NCI-H1048 (cell line): ENCODE results near the gene ABCB10.
"Not testable (repeated sequence)": the region's sequence is repeated elsewhere in the genome, so short reads cannot be mapped to it uniquely, and the experiment has no call there.

Experiments
- DNase-seq: peaks from one replicate; lab custom pipeline; 2025; lab: John Stamatoyannopoulos, UW

The ABCB10 gene

DNA sequence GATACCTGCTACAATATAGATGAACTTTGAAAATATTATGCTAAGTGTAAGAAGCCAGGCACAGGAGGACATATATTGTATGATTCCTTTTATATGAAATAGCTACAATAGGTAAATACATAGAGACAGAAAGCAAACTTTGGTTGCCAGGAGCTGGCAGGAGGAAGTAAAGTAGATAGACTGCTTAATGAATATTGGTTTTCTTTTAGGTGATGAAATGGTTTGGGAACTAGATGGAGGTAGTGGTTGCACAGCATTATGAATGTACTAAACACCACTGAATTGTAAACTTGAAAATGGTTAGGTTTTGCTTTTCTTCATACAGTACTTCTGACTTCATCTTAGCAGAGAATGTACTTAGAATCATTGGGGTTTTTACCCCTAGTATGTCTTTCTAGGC is 21.5 kb downstream of the ABCB10 start:
- DNase-seq, result no peak

DNA sequence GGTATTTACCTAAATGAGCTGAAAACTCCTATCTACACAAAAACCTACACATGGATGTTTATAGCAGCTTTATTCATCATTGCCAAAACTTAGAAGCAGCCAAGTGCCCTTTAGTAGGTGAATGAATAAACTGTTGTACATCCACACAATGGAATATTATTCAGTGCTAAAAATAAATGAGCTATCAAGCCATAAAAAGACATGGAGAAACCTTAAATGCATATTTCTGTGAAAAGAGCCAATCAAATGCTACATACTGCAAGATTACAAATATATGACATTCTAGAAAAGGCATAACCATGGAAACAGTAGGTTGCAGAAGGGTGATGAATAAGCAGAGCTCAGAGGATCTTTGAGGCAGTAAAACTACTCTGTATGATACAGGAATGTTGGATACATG is 23.3 kb downstream of the ABCB10 start:
- DNase-seq, result no peak

DNA sequence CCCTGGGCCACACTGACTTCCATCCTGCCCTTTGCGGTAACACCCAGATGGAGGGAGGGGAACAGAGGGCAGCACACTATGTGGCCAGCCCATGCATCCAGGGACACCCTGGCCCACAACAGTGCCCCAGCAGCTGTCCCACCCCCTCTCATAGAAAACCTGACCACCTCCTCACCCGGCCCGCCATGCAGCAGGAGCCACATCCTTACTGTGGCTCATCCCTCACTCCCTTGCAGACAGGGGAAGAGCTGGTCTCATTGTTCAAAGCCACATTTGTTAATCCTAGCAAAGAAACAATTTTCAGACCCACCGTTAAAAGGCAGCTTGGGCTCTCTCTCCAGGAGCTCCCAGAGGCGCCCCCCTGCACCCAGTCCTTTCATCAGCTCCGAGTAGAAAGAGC is 27.2 kb downstream of the ABCB10 start:
- no peak for DNase-seq

DNA sequence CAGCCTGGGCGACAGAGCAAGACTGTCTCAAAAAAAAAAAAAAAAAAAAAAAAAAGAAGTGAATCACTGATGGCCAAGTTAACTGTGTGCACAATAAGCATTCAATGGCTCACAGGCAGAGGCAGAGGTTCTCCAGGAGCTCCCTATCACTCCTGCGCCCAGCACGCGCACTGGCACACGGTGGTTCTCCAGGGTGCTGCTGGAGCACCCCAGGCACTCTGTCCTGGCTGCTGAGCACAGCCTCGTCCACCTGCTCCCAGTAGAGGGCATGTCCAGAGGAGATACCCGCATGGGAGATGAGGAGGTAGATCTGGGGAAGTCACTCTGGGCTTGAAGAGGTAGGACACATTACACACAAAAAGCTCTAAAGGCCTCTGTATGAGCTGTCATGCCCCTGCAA is 28.9 kb downstream of the ABCB10 start:
- DNase-seq, result no peak

DNA sequence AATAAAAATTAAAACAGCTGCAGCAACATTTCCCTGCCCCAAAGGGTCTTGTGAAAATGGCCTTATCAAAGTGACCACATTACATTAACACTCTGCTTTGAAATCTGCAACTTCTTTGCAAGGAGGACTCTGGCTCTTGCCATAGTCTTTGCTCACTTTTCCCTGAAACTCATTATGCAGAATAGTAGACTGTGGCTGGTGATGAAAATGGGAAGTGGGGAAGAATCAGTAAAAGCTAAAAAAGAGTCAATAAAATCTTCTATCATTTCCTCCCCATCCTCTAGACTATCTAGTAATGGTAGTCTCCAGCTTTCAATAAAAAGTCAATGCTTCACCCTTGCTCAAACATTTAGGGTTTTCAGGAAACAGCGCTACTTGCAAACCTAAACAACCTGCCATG is 31.8 kb downstream of the ABCB10 start:
- DNase-seq, result no peak

DNA sequence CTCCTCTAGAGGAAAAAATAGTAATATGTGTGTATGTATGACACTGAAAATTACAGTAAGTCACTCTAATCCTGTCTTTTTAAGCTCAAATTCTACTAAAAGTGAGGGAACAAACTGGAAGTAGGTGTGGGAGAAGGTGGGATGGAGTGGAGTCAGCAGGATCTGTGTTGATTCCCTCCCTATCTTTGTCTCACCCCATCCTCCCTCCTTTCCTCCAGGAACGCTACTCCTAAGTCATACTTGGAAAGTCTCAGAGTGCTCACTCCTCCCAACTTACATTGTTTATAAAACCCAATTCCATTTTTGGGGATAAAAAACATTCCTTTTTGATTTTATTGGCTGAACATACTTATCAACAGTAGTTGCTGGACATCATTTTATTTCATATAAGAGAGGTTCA is 35.5 kb downstream of the ABCB10 start:
- no peak for DNase-seq

DNA sequence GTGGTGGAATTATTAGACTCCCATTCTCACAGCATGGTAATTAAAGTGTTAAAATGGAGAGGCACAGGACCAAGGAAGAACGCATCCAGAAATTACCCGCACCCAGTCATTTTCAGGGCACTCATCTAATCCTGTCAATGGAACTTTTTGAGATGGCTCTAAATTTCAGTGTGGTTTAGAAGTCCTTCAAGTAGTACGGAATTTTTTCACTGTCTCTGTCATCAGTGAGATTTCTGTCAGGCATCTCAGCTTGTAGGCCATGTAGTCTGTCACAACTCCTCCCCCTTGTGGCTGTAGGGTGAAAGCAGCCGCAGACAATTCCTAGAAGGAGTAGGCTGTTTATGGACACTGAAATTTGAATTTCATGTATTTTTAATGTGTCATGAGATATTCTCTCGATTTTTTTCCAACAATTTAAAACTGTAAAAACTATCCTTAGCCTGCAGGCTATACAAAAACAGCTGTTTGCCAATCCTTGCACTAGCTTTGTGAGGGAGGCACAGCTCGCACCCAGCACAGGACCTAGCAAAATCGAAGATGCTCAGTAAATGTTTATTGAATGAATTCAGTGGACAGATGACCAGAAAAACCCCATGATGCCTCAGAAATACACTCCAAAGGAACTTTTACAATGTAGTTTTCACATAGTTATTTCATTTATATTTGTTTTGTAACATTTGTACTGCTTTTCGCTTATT is 43.8 kb downstream of the ABCB10 start:
- DNase-seq, result peak; percentile 59

DNA sequence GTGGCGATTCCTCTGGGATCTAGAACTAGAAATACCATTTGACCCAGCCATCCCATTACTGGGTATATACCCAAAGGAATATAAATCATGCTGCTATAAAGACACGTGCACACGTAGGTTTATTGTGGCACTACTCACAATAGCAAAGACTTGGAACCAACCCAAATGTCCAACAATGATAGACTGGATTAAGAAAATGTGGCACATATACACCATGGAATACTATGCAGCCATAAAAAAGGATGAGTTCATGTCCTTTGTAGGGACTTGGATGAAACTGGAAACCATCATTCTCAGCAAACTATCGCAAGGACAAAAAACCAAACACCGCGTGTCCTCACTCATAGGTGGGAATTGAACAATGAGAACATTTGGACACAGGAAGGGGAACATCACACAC is 46.9 kb downstream of the ABCB10 start:
- not testable (repeated sequence) for DNase-seq

DNA sequence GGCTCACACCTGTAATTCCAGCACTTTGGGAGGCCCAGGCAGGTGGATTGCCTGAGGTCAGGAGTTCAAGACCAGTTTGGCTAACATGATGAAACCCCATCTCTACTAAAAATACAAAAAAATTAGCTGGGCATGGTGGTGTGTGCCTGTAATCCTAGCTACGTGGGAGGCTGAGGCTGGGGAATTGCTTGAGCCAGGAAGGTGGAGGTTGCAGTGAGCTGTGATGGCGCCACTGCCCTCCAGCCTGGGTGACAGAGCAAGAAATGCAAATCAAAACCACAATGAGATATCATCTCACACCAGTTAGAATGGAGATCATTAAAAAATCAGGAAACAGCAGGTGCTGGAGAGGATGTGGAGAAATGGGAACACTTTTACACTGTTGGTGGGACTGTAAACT is 47.3 kb downstream of the ABCB10 start:
- not testable (repeated sequence) for DNase-seq

DNA sequence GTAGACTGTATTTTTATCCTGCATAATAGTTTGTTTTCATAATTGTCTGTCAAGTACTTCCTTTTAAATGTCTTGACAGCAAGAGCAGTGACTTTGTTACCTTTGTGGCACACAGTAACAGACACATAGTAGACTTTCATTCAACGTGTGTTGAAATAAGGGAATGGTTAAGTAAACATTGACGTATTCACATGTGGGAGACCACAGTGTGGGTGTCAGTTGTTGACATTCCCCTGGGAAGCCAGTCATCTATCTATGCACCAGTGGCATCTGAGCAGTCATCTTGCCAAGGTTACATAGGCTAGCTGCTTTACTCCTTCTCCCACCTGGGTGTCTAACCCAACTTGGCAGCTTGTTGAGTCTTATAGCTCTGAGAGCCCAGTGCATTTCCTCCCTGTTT is 48.9 kb downstream of the ABCB10 start:
- no peak for DNase-seq

DNA sequence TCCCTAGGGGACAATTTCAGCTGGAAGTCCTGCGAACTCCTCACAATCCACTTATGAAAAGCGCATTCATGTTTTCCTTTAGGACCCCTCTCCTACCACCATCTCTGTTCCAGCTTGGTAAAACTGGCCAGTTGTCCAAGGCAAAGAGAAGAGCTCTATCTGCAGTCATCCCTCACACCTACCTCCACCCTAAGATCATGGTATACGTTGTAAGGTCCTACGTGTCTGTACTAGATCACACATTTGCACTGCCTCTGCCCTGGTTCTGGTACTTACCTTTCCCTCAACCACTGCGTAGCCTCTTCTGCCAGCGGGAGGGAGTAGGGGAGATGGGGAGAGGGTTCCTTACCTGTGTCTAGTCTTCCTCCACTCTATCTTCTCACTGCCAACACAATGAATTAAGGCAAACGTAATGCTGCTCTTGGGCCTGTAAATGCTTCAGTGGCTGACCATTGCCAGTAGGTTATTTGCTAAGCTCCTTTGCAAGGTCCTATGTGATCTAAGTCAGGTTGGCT is 49.6 kb downstream of the ABCB10 start:
- no peak for DNase-seq

DNA sequence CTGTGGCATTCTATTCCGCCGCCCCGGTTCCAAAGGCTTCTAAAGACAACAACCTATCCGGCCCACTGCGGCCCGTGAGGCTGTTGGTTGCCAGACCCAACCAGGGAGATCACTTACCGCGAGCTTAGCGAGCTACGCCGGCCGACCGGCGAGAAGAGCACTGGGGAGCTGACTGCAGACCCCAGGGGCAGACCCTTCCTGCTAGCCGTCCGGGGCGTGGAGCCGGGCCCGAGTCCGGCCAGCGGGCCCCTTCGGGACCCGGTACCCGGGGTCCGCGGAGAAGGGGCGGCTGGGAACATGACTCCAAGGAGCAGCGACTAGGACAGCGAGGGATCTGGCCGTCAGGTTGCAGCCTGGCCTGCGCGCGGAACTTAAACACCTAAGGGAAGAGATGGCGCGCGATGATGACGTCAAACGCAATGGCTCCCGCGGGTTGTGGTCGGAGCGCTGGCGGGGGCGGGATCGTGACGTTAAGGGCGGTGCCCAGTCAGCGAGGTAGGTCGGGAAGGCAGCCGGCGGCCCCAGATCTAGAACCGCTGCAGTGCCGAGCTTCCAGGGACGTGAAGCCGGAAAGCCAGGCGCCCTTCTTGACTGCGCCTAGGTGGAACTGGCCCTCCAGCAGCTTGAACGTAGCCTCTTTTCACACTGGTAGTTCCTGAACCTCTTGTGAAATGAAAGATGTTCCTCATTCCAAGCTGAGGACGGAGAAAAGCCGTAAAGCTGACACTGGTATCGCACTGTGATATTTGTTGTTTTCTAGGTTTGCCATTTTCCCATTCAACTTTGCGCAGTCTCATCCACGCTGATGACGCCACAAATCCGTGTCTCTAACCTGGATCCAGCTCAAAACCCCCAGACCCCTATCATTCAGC is 50.3 kb downstream of the ABCB10 start, which contains the start of gene NUP133:
TSS of gene NUP133 (minus strand) at position 391 of the 872 bp plus-strand sequence. CDS start at position 299, 92 bp downstream.
- peak; percentile 100 for DNase-seq

DNA sequence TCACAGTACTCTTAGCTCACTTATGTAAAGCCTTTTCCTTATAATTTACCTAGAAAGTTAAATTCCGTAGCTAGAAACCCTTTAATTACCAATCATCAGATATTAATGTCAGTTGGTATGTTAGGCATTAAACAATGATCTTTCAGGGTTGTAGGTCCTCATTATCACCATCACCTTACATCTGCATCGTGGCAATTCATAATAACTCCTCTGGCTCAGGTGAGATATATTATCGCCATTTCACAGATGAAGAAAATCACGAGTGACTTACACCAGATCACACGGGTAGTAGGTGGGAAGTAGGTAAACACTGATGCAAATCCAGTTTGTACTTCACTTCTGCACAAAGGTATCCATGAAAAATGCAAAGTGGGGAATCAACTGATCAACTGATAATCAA is 51.0 kb downstream of the ABCB10 start:
- DNase-seq, result no peak

DNA sequence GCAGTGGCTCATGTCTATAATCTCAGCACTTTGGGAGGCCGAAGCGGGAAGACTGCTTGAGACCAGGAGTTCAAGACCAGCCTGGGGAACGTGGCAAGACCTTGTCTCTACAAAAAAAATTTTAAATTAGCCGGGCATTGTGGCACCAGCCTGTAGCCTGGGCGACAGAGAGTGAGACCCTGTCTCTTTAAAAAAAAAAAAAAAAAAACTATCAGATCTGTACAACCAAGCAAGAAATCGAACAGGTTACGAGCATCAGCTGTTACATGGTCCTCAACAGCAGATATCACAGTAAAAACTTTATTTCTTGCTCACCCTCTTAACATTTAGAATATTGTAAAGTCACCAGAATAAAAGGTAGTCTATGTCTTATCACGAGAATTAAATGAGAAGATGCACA is 51.9 kb downstream of the ABCB10 start:
- no peak for DNase-seq

DNA sequence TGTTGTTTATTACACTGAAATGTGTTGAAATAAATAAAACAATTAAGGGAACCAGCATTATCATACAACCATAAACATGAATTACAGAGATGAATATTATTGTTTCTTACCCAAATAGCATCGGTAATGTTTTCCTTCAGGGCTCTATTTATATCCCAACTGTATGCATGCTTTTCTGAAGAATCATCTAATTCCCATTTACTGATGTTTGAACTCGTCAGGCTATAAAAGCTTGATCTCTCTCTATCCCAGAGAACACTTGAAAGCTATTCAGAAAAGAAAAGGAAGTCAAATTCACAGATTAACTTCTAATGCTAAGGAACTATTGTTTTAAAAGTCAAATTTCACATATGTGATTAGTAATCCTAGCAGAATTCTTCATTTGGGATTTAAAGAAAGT is 62.7 kb downstream of the ABCB10 start:
- DNase-seq, result no peak

DNA sequence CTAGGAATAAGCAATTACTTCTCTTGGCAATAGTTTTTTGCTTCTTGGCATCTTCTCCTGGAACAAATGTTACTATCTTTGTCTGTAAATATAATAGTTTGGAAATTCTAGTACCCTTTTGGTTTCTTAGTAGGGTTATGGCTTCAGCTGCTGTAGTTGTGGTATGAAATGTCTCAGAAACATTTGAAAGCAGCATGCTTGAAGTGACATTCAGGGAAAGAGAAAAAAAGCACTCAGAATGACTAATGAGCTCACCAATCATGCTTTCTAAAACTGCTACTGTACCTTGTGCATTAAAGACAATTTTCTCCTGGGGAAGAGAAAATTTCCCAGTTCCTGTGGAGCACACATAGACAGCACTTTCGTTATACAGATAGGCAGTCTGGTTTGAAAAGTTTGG is 71.3 kb downstream of the ABCB10 start:
- no peak for DNase-seq

DNA sequence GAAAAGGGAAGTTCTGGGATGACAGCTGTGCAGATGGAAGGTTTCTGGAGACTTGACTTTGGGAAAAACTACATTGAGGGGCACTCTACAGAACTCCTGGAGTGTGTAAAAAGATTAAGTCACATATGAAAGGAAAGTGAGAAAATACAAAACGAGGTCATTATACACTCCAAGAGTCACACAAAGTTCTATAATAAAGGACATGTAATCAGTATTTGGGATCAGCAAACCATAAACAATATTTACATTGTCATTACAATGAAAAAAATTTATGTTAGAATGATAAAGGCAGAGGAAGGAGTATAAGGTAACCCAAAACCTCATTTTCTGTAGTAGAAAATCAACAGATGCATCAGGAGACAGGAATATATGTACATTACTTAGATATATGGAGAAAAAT is 73.2 kb downstream of the ABCB10 start:
- no peak for DNase-seq

DNA sequence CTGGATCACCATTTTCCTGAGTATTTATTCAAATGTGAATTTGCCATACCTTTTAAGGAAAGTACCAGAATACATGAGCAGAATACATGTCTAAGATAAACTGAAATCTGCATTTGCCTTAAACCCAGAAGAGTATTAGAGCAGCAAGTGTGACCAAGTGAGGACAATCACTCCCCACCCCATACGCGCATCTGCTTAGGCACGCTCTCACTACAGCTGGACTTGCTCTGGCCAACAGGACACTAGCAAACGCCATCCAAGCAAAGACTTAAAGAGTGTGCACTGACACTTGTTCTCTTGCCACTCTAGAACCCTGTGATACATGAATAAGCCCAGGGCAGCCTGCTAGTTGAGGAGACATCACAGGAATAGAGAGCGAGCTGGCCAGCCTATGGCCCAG is 76.0 kb downstream of the ABCB10 start:
- DNase-seq, result no peak

DNA sequence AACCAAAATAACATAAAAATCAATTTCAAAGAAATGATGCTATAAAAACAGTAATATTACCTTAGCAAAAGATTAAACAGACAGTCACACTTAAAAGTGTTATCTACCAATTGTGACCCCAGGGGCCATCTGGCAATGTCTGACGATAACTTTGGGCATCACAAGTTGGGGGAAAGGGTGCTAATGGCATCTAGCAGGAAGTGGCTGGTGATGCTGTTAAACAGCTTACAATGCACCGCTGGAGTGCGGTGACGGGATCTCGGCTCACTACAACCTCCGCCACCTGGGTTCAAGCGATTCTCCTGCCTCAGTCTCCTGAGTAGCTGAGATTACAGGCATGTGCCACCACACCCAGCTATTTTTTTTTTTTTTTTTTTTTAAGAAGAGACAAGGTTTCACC is 78.0 kb downstream of the ABCB10 start:
- no peak for DNase-seq

DNA sequence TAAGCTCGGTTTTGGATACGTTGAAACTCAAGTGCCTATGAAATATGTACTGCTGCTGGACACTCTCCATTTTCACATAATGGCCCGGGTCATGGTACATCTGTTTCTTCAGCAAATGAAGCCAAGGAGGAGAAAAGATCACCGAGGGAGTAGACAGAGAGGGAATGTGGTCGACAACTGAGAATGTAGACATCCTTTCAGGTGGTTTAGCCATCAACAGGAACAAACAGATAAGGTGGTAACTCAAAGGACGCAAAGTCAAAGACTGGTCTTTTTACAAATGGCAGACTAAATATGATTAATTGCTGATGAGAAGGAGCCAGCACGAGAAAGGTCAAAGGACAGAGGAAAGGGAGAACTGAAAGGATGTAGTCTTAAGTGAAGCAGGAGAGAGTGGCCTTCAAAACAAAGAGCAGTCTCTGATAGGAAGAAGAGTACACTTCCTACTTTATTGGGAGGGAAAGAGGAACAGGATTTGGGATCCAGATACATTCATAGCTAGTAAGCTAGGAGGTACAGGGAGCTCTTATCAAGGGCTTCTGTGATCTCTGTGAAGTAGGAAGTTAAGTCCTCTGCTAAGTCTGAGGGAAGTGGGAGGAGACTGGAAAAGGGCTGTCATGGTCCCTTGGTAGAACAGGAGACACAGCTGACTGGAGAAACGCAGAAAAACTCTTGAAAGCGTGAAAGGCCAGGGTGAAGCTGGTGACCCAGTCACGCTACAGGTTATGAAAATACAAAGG is 78.7 kb downstream of the ABCB10 start:
- DNase-seq, result no peak

DNA sequence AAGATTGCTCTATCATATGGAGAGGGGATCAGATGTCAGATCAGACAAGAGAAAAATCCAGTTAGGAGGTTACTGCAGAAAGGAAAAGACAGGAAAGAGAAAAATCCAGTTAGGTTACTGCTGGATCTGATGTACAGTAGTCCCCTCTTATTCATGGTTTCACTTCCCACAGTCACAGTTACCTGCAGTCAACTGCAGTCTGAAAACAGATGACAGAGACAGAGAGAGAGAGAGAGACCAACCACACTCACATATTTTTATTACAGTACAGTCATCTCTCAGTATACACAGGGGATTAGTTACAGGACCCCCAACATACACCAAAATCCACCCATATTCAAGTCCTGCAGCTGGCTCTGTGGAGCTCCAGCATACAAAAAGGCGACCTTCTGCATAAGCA is 79.7 kb downstream of the ABCB10 start:
- DNase-seq, result no peak

DNA sequence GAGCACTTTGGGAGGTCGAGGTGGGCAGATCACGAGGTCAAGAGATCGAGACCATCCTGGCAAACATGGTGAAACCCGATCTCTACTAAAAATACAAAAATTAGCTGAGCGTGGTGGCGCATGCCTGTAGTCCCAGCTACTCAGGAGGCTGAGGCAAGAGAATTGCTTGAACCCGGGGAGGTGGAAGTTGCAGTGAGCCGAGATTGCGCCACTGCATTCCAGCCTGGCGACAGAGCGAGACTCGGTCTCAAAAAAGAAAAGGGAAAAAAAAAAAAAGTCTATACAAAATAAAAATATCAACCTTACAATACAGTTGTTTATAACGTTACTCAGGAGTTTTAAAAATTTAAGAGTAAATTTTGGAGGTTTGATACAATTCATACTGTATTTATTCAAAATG is 82.6 kb downstream of the ABCB10 start:
- DNase-seq, result not testable (repeated sequence)

DNA sequence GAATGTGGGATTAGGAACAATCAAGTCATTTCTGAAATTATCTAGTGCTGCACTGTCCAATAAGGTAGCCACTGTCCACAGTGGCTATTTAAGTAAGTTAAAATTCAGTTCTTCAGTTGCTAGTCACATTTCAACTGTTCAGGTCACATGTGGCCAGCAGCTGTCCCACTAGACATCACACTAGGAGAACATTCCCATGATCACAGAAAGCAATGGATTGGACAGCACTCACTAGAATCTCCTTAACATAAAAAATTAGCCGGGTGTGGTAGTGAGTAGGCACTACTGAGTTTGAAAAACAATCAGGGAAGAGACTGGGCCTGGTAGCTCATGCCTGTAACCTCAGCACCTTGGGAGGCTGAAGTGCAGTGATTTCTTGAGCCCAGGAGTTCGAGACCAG is 84.0 kb downstream of the ABCB10 start:
- no peak for DNase-seq
